ENCODE results near the gene LONRF2.
"Not testable (repeated sequence)": the region's sequence is repeated elsewhere in the genome, so short reads cannot be mapped to it uniquely, and the experiment has no call there.

The LONRF2 gene

DNA sequence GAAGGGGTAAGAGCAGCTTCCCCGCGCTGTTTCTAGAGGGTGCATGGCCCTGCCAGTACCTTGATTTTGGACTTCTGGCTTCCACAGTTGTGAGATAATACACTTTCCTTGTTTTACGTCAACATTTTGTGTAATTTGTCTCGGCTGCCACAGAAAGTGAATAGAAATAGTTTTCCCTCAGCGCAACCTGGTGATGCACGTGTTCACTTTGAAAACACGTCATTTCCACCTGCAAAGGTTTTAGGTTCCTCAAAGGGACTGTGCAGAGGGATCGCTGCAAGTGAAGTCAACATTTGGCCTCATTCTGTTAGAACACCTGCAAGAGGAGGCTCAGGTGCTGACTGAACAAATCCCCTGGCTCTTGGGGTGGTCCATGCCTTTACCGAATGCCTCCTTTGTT lies 71.7 kb downstream of the LONRF2 start:
- DNase-seq: no peak

DNA sequence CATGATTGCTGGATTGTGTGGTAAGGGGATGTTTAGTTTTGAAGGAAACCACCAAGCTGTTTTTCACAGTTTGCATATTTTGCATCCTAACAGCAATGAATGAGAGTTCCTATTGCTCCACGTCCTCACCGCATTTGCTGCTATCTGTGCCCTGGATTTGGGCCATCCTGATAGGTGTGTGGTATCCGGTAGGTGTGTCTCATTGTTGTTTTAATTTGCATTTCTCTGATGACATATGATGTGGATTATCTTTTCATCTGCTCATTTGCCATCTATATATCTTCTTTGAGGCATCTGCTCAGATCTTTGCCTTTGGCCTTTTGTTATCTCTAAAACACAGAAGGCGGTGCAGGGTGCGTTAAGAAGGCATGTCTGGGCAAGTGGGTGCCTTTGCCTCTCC lies 73.3 kb downstream of the LONRF2 start:
- no peak for DNase-seq

DNA sequence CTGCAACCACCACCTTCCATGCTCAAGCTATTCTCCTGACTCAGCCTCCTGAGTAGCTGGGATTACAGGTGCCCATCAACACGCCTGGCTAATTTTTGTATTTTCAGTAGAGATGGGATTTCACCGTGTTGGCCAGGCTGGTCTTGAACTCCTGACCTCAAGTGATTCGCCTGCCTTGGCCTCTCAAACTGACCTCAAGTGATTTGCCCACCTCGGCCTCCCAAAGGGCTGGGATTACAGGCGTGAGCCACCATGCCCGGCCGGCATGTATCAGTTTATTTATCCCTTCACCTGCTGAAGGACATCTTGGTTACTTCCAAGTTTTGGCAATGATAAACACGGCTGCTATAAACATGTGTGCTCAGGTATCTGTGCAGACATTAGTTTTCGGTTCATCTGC lies 73.7 kb downstream of the LONRF2 start:
- not testable (repeated sequence) for DNase-seq

DNA sequence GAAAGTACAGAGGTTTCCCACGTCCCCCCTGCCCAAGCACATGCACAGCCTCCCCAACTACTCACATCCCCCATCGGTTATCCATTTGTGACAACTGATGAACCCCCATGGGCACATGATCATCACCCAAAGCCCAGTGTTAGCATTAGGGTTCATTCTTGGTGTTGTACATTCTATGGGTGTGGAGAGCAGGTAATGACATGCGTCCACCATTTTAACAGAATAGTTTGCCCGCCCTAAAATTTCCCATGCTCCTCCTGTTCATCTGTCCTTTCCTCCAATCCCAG lies 74.3 kb downstream of the LONRF2 start:
- no peak for DNase-seq

DNA sequence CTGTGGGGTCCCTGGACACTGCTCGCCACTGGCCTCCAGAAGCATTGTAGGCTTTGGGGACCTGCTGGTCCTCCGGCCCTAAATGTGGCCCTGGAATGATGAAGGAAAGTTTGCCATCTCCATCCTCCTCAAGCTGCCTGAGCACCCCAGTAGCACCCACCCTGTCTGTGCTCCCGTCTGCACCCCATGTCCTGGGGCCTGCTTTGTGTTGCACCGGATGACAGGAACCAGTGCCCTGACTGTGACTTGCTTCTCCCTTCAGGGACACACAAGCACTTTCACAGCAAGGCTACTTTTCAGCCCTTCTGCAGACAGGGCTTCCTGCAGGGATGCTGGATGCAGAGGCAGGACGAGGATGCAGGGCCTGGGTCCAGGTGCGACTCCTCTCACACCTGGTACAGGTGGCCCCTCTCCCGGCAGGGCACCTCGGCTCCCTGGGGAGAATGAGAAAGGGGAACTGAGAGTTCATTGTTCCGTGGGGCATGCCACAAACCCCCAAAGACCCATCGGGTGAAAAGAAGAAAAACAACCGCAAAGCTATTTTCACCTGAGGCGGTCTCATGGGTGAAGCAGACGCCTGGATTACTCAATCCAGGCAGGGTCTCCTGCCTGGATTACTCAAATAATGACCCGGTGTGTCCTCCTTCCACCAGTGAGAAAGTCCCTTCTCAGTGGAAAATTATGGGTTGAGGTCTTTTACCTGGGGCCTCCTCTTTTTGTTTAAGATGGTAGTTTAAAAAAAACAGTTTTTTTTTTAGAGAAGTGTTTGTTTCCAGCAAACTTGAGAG lies 74.9 kb downstream of the LONRF2 start:
- peak; percentile 18 for DNase-seq

DNA sequence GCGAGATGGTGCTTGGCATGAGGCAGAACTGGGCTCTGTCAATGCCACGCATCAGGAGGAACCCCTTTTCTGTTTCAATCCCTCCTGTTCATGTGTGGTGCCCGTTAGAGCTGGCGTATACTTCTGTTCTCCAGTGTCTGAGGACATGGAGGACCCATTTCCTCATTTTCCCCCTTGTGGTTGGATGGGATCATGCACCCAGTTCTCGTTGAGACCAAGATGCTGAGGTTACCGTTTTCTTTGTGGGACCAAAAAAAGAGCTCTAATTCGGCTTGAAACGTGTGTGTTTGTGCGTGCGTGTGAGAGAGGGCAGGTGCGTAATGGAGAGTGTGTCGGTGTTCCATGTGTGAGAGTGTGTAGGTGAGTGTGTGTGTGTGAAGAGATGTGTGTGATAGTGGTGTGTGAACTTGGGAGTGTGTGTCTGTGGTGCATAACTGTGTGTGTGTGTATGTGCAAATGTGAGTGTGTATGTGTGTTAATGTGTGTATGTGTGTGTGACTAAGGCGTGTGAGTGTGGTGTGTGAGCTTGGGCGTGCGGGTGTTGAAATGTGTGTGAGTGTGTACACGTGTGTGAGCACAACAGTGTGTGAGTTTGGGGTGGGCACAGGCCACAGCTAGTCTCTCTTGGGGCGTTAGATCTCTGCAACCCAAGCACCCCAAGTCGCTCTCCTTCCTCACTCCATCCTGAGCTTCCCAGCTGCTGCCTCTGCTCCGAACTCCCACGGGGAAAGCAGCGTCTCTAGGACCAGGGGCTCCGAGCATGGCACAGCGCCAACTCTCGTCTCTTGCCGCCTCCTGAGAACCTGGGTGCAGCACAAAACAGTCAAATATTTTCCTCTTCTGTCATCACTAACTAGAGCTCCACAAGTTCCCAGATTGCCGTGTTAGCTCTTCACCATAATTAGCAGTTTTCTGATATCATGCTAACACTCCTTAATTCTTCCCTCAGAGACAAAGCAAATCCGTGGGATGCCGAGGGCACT lies 75.8 kb downstream of the LONRF2 start:
- DNase-seq: peak; percentile 5

DNA sequence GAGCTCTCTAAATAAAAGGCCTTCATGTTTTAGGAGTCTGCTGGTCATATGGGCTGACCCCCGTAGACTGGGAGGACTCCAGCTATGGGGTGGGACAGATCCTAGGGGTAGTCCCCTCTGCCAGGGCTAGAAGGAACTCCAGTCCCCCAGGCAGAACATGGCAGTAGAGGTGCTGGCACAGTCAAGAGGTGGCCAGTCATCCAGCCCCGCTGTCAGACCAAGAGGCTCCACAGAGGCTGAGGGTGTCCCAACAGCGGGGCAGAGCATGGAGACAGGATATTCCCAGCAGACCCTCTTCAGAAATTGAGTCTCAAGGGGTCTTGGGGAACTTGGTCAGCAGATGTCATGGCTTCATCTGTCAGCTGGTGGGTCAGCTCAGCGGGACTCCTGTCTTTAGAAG lies 76.6 kb downstream of the LONRF2 start:
- no peak for DNase-seq

DNA sequence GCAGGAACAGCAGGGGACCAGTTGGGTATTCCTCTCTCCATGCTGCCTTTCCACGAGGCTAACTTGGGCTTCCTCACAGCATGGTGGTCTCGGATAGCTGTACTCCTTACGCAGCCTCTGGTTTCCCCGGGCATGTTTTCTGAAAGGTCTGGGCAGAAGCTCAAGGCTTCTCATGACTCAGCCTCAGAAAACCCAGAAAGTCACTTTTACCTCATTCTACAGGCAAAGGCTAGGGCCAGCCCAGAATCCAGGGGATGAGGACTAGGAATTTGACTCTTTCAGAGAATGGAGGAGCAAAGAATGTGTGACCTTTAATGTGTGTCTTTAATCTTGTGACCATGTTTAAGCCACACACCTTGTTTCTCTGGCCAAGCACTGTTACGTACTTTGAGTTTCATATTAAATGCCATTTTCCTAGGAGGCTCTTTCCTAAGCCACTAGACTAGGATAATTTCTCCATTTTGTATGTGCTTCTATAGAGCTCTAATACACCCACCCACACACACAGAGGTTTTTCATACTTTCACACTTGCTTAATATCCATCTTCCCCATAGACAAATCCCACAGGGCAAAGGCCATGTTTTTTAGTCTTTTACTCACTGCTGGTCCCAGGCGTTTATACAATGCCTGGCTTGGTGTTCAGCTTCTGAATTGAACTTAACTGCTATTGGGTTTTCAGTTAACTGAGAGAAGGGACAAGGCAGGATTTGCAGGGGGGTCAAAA lies 77.3 kb downstream of the LONRF2 start:
- no peak for DNase-seq

DNA sequence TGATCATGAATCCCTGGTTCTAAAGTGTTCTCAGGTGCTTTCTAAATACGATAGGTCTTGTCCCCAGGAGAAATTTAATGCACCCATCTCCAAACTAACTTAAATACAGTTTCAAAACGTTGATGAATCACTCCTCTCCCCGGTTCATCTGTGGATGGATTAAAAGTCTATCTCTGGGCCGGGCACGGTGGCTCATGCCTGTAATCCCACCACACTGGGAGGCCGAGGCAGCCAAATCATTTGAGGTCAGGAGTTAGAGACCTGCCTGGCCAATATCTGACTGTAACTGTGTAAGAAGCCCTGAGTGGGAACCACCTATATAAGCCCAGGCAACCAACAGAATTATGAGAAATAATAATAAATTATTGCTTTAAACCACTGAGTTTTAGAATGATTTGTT lies 78.7 kb downstream of the LONRF2 start:
- no peak for DNase-seq

DNA sequence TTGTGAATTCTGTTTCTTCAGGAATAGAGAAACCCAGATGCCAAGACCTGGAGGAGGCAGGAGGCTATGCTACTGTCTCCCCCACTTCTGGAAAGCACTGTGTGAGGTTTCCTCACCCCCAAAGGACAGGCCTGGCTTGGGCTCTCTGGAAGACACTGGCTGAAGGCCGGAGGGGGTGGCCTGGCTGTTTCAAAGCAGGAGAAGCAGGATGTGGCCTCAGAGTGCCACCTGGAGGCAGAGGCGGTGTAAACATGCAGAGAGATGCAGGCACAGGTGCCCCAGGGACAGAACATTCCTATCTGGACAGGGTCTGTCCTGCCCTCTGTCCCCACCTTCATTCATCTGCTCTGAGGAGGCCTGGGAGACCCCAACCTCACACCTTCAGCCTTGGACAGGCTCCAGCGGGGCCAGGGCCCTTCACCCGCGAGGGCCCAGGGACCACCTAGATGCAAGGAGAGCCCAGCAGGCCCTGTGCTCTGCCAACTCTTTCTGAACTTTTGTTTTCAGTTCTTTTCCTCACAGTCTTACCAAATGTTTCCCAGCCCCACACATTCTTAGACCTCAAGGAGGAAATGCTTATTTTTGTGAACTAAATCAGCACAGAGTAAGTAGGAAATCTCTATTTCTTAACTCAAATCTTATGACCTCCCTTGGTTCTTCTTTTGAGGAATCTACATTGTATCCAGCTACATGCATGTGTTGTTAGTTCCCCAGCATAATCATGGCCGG lies 79.2 kb downstream of the LONRF2 start:
- DNase-seq: no peak

DNA sequence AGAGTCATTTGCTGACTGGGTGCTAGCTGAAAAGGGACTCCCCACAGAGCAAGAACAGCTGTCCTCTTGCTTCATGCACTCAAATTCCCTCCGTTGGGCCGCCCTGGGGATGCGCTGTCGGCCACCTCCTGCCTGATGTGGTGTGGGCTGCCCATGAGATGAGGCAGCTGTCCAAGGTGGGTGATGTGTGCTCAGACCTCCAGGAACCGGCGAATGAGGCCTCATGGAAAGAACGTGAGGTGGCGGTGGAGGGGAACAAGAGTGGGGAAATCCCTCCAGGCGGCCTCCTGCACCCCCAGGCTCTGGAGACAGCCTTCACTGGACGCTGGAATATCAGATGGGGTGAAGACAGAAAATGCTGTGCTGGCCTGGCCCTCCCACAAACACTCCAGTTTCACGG lies 79.8 kb downstream of the LONRF2 start:
- no peak for DNase-seq

DNA sequence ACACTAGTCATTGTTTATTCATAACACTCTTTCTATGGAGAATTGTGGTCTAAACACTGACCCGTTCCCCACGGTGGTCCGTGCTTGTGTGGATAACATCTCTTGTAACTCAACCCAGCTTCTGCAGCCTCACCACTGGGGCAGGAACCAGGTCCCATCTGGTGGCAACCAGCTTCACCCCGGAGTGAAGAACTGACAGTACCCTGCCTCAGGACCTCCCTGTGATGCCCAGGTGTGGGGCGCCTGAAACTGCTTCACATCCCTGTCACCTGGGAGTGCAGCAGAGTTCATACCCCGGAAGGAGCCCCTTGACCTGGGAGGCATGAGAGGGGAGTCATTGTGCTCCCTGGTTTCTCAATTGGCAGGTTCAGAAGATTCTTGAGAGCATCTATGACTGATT lies 81.1 kb downstream of the LONRF2 start:
- no peak for DNase-seq

DNA sequence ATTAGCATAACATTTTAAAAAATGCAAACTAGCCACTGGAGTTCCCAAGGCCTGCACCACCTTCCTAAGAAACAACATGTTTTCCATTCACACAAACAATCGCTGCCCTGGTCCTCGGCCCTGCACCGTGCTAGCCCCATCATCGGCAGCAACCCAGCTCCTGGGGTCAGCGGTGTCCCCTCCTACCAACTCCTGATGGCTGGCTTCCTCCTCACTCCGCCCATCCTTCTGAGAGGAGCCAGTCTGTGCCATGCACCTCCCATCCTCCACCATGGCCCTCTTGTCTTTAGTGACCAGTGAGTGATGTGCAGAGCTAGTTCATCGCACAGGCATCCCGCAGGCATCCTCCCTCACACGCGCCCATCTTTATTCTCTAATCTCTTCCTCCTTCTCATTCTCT lies 81.9 kb downstream of the LONRF2 start:
- DNase-seq: no peak

DNA sequence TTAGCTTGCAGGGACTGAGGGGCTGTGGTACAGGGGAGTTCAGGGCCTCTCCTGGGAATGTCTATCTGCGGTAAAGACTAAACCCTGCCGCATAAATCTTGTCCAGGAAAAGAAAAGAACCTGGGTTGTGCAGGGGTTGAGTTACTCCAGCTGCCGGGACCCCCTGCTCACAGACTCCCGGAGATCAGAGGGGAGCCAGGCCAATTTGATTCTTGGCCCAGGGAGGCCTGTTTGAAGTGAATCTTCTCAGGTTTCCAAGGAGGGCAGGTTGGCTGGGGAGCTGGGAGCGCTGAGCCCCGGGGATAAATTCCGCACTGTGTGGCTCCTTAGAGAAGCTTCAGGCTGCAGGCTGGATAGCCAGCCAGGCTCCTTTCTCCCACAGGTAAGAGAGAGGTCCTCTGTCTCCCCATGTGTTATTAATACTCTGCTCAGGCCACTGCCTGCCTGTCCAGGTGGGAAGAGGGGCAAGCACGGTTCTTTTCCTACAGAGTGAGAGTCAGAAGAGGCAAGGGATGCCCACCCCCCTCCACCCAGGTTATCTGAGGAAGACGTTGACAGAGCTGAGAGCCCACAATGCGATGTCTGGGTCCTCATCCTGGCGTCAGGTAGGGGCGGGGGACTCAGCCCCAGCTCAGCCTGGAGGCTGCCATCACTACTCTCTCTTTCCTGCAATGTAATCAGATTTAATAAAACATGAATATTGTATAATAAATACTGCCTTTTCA lies 82.7 kb downstream of the LONRF2 start:
- DNase-seq: no peak

DNA sequence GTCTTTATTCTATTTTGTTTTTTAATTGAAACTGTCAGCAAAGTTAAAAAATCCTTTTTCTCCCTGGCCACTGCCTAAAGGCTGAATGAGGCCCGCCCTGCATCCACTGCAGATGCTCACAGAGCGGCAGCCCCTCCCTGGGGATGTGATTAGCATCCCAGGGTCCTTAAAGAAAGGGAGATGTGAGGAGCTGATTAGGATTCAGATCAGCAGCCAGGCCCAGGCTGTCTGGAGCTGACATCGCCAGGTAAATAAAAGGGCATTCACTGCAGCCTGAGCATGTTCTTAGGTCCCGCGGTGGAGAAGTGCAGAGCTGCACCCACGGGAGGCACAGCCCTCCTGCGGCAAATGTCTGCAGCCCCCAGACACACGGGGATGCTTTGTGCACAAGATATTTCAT lies 83.8 kb downstream of the LONRF2 start:
- DNase-seq: no peak

DNA sequence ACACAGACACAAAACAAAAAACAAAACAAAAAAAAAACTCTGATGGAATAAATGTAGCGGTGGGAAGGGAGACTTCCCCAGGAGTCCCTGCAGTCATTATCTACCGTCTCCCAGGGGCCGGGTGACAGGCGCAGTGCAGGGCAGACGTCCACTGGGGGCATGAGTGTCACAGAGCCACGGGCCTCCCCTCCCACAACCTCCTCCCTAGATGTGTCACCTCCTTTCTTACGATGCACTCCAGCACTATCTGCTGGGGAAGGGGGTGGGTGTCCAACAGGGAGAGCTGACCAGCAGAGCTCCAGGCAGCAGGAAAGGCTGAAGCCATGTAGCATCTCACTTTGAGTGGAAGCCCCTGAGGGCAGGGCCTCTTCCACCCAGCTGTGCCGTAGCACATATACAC lies 84.5 kb downstream of the LONRF2 start:
- DNase-seq: no peak

DNA sequence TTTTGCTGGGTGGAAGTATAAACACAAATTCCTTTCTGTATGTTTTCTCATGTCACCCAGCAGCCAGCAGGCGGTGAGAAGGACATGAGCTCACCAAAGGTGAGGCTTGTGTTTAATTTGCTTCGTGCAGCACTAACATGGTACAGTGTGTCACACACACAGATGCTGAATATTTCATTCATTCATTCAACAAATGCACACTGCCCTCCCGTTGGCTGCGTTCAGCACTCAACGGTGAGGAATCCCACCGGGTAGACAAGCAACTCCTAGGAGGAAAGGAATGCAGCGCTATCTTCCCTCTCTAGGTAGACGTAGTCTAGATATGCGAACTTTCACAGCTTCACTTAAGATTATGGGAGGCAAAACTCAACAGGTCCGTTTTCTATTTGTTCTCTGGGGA lies 85.1 kb downstream of the LONRF2 start:
- DNase-seq: no peak

DNA sequence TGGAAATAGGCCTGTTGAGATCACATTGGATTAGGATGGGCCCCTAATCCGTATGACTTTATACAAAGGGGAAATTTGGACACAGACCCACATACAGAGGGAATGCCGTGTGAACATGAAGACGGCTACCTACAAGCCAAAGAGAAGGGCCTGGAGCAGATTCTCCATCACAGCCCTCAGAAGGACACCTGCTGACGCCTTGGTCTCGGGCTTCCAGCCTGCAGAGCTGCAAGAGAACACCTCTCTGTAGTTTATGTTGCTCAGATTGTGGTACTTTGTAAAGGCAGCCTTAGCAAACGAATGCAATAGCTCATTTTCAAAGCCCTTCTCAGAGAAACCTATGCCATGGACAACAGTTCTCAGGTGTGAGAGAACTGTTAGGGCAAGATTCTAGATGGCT lies 86.1 kb downstream of the LONRF2 start:
- no peak for DNase-seq

DNA sequence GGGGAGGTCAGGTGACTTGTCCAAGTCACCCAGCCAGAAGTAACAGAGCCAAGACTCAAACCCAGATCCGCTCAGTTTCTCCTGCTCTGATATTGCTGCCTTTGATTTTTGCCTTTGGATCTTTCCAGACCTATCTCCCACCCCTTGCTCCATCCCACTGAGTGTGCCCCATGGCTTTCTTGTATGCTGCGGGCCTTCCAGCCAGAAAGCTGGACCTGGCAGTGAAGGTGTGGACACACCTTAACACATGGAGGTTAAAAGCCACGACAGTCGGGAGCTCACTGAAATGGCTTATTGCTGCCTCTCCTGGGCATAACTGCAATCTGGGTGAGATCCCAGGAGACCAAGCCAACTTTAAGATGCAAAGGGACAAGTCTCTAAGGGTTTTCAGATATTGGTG lies 86.7 kb downstream of the LONRF2 start:
- no peak for DNase-seq

DNA sequence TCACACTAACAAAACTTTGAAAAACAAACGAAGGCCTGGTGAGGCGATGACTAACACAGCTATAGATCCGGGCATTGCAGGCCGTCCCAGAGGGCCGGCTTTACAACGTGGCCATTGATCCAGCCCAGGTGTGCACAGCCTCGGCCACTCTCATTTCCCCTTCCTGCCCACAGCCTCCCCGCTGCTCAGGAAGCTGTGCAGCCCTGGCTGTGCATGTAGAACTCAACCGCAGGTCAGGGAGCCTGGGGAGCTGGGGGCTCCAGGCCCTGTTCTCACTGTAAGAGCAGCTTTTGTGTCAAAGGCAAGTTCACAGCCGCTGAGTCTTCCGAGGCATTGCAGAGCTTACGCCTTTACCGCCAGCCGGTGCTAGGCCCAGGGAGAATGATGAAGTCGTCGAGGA lies 87.2 kb downstream of the LONRF2 start:
- peak; percentile 59 for DNase-seq

DNA sequence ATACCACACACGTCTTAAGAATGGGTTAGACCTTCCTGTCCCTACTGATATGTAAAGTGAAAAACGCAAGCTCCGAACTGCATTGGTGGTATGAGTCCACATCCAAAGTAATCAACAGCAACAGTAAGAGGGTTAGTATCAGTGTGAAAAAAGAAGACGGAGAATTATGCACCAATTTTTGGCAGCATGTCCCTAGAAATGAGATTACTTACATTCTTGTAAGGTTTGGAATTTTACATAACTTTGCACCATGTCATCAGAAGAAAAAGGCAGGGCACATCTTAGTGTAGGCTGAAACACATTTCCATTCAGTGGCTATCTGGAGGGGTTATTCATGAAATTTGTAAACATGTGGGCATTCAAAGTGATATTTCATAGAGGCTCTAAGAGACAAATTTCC lies 88.2 kb downstream of the LONRF2 start:
- DNase-seq: no peak

DNA sequence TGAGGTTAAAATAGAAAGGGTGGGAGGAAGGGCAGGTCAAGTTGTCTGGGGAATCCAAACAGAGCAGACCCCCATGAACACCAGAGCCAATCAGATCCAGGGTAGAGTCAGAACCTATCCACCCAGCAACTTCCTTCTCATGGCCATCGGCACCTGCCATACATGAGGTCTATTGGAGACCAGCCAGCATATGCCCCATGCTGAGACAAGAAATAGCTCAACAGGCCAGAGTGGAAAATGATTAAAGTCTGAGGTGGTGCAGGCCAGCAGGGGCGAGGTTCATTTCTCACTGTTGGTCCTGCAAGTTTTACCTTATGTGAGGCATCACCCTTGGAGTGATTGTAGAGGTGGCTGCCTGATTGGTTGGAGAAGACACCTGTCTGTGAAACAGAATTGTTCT lies 89.2 kb downstream of the LONRF2 start:
- DNase-seq: no peak

All from SIG-M5 (cell line).